HCT116 (cell line): ENCODE results near the gene CLASP1. TPM values are rescaled to one million over a fixed set of nuclear protein-coding genes. Genes with fewer than 3 reads are reported as not detected.

Experiments
- ATAC-seq: fragments of 200-7000 bp; cut with Tn5 transposase; 2 replicates; pipeline ENCODE4 v1.9.1; 2020; ENCODE audit warnings: mild to moderate bottlenecking, moderate library complexity
- BruUV-seq: library from RNA; stranded (reverse); fragments of 400-500 nt; replicated peaks from 2 replicates; lab custom pipeline; 2021; lab: Mats Ljungman, UMichigan
- CTCF ChIA-PET: fragments of 300-600 bp; sonication (Branson Sonifier 250); formaldehyde crosslinking; loops from one replicate; lab custom pipeline; 2021; ENCODE audit warnings: antibody characterized with exemption; lab: Charles Lee
- POLR2A ChIA-PET: fragments of 300-600, 350-600 bp; sonication (Branson Sonifier 250); formaldehyde crosslinking; loops from one replicate; lab custom pipeline; 2021; ENCODE audit warnings: antibody characterized with exemption; lab: Charles Lee
- RAD21 ChIA-PET, 2 experiments: fragments of 300-600 bp; sonication (Branson Sonifier 250); formaldehyde crosslinking; loops; one replicate each; lab custom pipeline; 2023; ENCODE audit warnings: low total read pairs in 2 of 2; ENCODE audit not compliant: uncharacterized antibody in 2 of 2, unreplicated experiment in 2 of 2, low non-redundant PET in 1 of 2; lab: Charles Lee
- DNase-seq: peaks from one replicate; pipeline ENCODE4 v3.0.0-alpha.2; 2010; ENCODE audit warnings: low read depth, low spot score
- H2AFZ ChIP-seq: fragments of 200-600 bp; shearing (Covaris generic), sonication (generic); 2 replicates; pipeline ENCODE4 v1.6.1; 2017; ENCODE audit warnings: low read depth, mixed run types, mixed read lengths, antibody characterized with exemption, low read length; ENCODE audit not compliant: poor library complexity, severe bottlenecking
- H3K27ac ChIP-seq: 2 replicates; pipeline ENCODE4 v1.5.1; 2012; ENCODE audit warnings: low read depth, low read length
- H3K27me3 ChIP-seq: fragments of 200-600 bp; sonication (generic); 2 replicates; pipeline ENCODE4 v1.6.1; 2016; ENCODE audit warnings: mixed run types, low read length, mixed read lengths; ENCODE audit not compliant: insufficient read depth
- H3K36me3 ChIP-seq, 2 experiments: fragments of 200-500 bp in 1 of 2; fragments of 200-600 bp in 1 of 2; sonication (Bioruptor generic) in 1 of 2; sonication (generic) in 1 of 2; 2 replicates each; pipeline versions ENCODE4 v1.5.1 to v1.6.1; 2014 to 2016; ENCODE audit warnings: low read length in 2 of 2, inconsistent platforms in 1 of 2, mixed read lengths in 1 of 2, mixed run types in 1 of 2; ENCODE audit not compliant: insufficient read depth in 2 of 2, control insufficient read depth in 1 of 2
- H3K4me1 ChIP-seq, 2 experiments: fragments of 200-600 bp in 1 of 2; sonication (generic) in 1 of 2; 2 replicates each; pipeline versions ENCODE4 v1.5.1 to v1.6.1; 2012 to 2017; ENCODE audit warnings: low read length in 2 of 2, inconsistent platforms in 1 of 2, mild to moderate bottlenecking in 1 of 2, mixed read lengths in 1 of 2, mixed run types in 1 of 2, moderate library complexity in 1 of 2; ENCODE audit not compliant: insufficient read depth in 2 of 2, control insufficient read depth in 1 of 2
- H3K4me2 ChIP-seq: fragments of 200-600 bp; sonication (generic); 2 replicates; pipeline ENCODE4 v1.6.1; 2017; ENCODE audit warnings: mixed run types, low read length, mixed read lengths
- H3K4me3 ChIP-seq, 2 experiments: fragments of 200-600 bp in 1 of 2; sonication (generic) in 1 of 2; replicated peaks in 1 of 2; 2 replicates each; pipeline ENCODE4 v1.5.1; 2011 to 2016; ENCODE audit warnings: low read length in 2 of 2, control low read depth in 1 of 2, low read depth in 1 of 2, mild to moderate bottlenecking in 1 of 2, mixed read lengths in 1 of 2, mixed run types in 1 of 2
- H3K79me2 ChIP-seq: fragments of 200-600 bp; sonication (generic); 2 replicates; pipeline ENCODE4 v1.6.1; 2017; ENCODE audit warnings: mild to moderate bottlenecking, mixed run types, low read length, moderate library complexity, mixed read lengths; ENCODE audit not compliant: insufficient read depth
- H3K9ac ChIP-seq: fragments of 200-600 bp; sonication (generic); 2 replicates; pipeline ENCODE4 v1.6.1; 2016; ENCODE audit warnings: low read length, mixed read lengths
- H3K9me2 ChIP-seq: fragments of 200-600 bp; sonication (generic), shearing (Covaris generic); 2 replicates; pipeline ENCODE4 v1.6.1; 2017; ENCODE audit warnings: mixed run types, mild to moderate bottlenecking, moderate library complexity; ENCODE audit not compliant: insufficient read depth
- H3K9me3 ChIP-seq, 2 experiments: fragments of 200-500 bp in 1 of 2; fragments of 200-600 bp in 1 of 2; sonication (Bioruptor generic) in 1 of 2; sonication (generic) in 1 of 2; 2 replicates each; pipeline ENCODE4 v1.6.1; 2014 to 2017; ENCODE audit warnings: low read length in 2 of 2, mixed read lengths in 2 of 2, inconsistent platforms in 1 of 2, low read depth in 1 of 2, mild to moderate bottlenecking in 1 of 2, mixed run types in 1 of 2, moderate library complexity in 1 of 2; ENCODE audit not compliant: control insufficient read depth in 1 of 2, insufficient read depth in 1 of 2
- H4K20me1 ChIP-seq: fragments of 200-600 bp; sonication (generic), shearing (Covaris generic); 2 replicates; pipeline ENCODE4 v1.6.1; 2017; ENCODE audit warnings: mixed run types, mild to moderate bottlenecking, moderate library complexity; ENCODE audit not compliant: insufficient read depth
- CBX3 ChIP-seq: IDR thresholded peaks from 2 replicates; pipeline ENCODE4 v1.6.1; 2012; ENCODE audit warnings: low read depth
- EGR1 ChIP-seq: IDR thresholded peaks from 2 replicates; pipeline ENCODE4 v1.6.1; 2012; ENCODE audit warnings: low read depth
- EZH2 ChIP-seq: fragments of 200-600 bp; sonication (generic); IDR thresholded peaks from 2 replicates; pipeline ENCODE4 v1.6.1; 2017; ENCODE audit warnings: antibody characterized with exemption, mixed run types
- POLR2AphosphoS5 ChIP-seq: IDR thresholded peaks from 2 replicates; pipeline ENCODE4 v1.6.1; 2011; ENCODE audit warnings: mild to moderate bottlenecking, low read depth, low read length, moderate library complexity
- RAD21 ChIP-seq: IDR thresholded peaks from 2 replicates; pipeline ENCODE4 v1.6.1; 2012; ENCODE audit warnings: low read depth, mild to moderate bottlenecking
- REST ChIP-seq: IDR thresholded peaks from 2 replicates; pipeline ENCODE4 v1.6.1; 2012; ENCODE audit warnings: low read depth
- SP1 ChIP-seq: IDR thresholded peaks from 2 replicates; pipeline ENCODE4 v1.6.1; 2012; ENCODE audit warnings: low read depth
- ZFX ChIP-seq: fragments of 450-650 bp; IDR thresholded peaks from 2 replicates; pipeline ENCODE4 v1.6.1; 2017
- intact Hi-C: fragments of 100-400 bp; cut with micrococcal nuclease; formaldehyde crosslinking; loops from 2 replicates; pipeline ENCODE4 v1.10.0; 2022
- total RNA-seq: library from RNA; stranded (reverse); gene quantifications from one replicate; pipeline ENCODE4 v1.2.1, GENCODE V29; 2021; ENCODE audit not compliant: unreplicated experiment
- TF ChIP-seq, protein P1 (sequence below): IDR thresholded peaks from 2 replicates; pipeline ENCODE4 v1.6.1; 2012

Gene CLASP1
- total RNA-seq, 1 experiment from 2014 or later = 41.9 TPM

- ChIA-PET CTCF (no interaction called here), POLR2A (no interaction called here), RAD21 (no interaction called here)
- no peaks in the 10 kb centered on the region for H4K20me1 ChIP-seq
- H3K9me2 ChIP-seq = no peaks in the 10 kb centered on the region
- peaks cover 54% of the 10 kb centered on the region for H3K79me2 ChIP-seq
- H3K27ac ChIP-seq = no peak overlapping the region
- H3K4me1 ChIP-seq = no peaks in the 10 kb centered on the region
- no peak overlapping the region for H3K9ac ChIP-seq
- no peaks in the 10 kb centered on the region for H3K27me3 ChIP-seq
- no peak overlapping the region for H2AFZ ChIP-seq
- no peak overlapping the region for H3K4me3 ChIP-seq
- H3K9me3 ChIP-seq = no peaks in the 10 kb centered on the region
- intact Hi-C loops = no loop called here
- no peaks in the 10 kb centered on the region for H3K36me3 ChIP-seq
- no peak for DNase-seq
- H3K4me2 ChIP-seq = no peak overlapping the region
- ATAC-seq = no peak
- TF ChIP-seq POLR2AphosphoS5 (no peak), REST (no peak), EGR1 (no peak), SP1 (no peak), ZFX (no peak), RAD21 (no peak), CBX3 (no peak), EZH2 (no peak)
- TF ChIP-seq, protein P1, sequence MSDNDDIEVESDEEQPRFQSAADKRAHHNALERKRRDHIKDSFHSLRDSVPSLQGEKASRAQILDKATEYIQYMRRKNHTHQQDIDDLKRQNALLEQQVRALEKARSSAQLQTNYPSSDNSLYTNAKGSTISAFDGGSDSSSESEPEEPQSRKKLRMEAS = no peak
- BruUV-seq = no TSS peak
These were observed 22.3 kb downstream of the CLASP1 start for GRCh38 chr2:121626777-121627524.
